HepG2 (cell line): ENCODE results near the gene CERS1. TPM values are rescaled to one million over a fixed set of nuclear protein-coding genes. Genes with fewer than 3 reads are reported as not detected.

Experiments used
- ETS1 ChIP-seq: sonication (generic); formaldehyde crosslinking; IDR thresholded peaks from 2 replicates; pipeline ENCODE4 v1.4.0; 2020; ENCODE audit warnings: missing genetic modification reagents
- KDM1A ChIP-seq: IDR thresholded peaks from 2 replicates; pipeline ENCODE4 v1.6.1; 2016; ENCODE audit warnings: missing compliant biosample characterization
- KDM5A ChIP-seq: fragments of 200-600 bp; sonication (generic); IDR thresholded peaks from 2 replicates; pipeline ENCODE4 v1.7.0; 2018; ENCODE audit warnings: antibody characterized with exemption, mild to moderate bottlenecking, low read length, borderline replicate concordance
- MED1 ChIP-seq: sonication (generic); formaldehyde crosslinking; IDR thresholded peaks from 2 replicates; pipeline ENCODE4 v1.4.0; 2020; ENCODE audit warnings: missing genetic modification reagents
- SETDB1 ChIP-seq: sonication (generic); formaldehyde crosslinking; IDR thresholded peaks from 2 replicates; pipeline ENCODE4 v1.5.1; 2020; ENCODE audit warnings: missing genetic modification reagents, mild to moderate bottlenecking, borderline replicate concordance
- SIN3A ChIP-seq: IDR thresholded peaks from 2 replicates; pipeline ENCODE4 v1.6.1; 2011; ENCODE audit warnings: low read depth, mild to moderate bottlenecking, control low read depth, low read length, borderline replicate concordance
- SKI ChIP-seq: fragments of 450-650 bp; IDR thresholded peaks from one replicate; pipeline ENCODE4 v1.6.1; 2018; ENCODE audit warnings: mild to moderate bottlenecking; ENCODE audit not compliant: partially characterized antibody
- SOX13 ChIP-seq, 3 experiments: fragments of 450-650 bp in 1 of 3; sonication (generic) in 1 of 3; formaldehyde crosslinking in 1 of 3; IDR thresholded peaks in 2 of 3; conservative IDR thresholded peaks in 1 of 3; 2 replicates each; pipeline versions ENCODE4 v1.5.0 to v1.6.1; 2016 to 2020; ENCODE audit warnings: antibody characterized with exemption in 1 of 3, mild to moderate bottlenecking in 1 of 3, missing compliant biosample characterization in 1 of 3, missing genetic modification reagents in 1 of 3, moderate library complexity in 1 of 3
- ZFP36 ChIP-seq: fragments of 150-350 bp; IDR thresholded peaks from 2 replicates; pipeline ENCODE4 v1.6.1; 2018; ENCODE audit warnings: borderline replicate concordance, low read length, low read depth; ENCODE audit not compliant: partially characterized antibody
- polyA plus RNA-seq, 8 experiments: library from polyadenylated mRNA; depleted of rRNA in 3 of 8; stranded (reverse) in 7 of 8; unstranded in 1 of 8; fragments of >200 nt; fragmentation: Illumina TruSeq in 4 of 8; extraction: Trizol in 4 of 8; gene quantifications; 2 replicates each; pipeline versions ENCODE4 v1.2.1 to v1.2.3, GENCODE V29; 2011 to 2016; ENCODE audit warnings: low read depth in 4 of 8, missing spikeins in 1 of 8, mixed read lengths in 1 of 8; ENCODE audit not compliant: insufficient read depth in 1 of 8
- total RNA-seq, 5 experiments: library from RNA; depleted of rRNA; stranded (reverse); fragments of >200 nt; fragmentation: Illumina TruSeq; extraction: Trizol; gene quantifications; 2 replicates each; pipeline ENCODE4 v1.2.3, GENCODE V29; 2016; ENCODE audit warnings: low read depth in 1 of 5
- TF ChIP-seq, protein P1 (sequence below), 2 experiments: fragments of 450-650 bp in 1 of 2; sonication (generic) in 1 of 2; formaldehyde crosslinking in 1 of 2; IDR thresholded peaks; 2 replicates each; pipeline versions ENCODE4 v1.6.1 to v1.8.0; 2016 to 2022; ENCODE audit warnings: antibody characterized with exemption in 1 of 2, mild to moderate bottlenecking in 1 of 2, missing genetic modification reagents in 1 of 2

CERS1 gene
- total and polyA plus RNA-seq, 2 of the 13 experiments (the other 11 are each of a cell fraction or from before 2014, with no cell fraction given), result 4.6 to 9.8 TPM

DNA sequence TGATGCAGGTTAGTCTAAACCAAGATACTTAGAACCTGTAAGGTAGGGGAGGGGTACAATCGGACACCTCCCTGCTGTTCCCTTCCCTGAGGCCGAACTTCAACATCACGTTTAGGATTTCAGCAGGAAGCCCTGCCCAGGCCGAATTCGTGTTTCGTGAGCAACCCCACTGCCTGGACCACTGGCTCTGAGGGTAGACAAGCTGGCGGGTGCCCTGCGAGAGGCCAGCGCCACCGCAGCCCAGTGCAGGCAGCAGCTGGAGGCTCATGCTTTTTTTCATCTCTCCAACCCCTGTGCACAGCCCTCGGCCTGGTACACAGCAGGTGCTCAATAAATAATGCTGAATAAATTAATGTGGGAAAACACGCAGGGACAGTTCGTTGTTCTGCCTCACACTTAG is 37.3 kb upstream of the CERS1 start (continued):
- TF ChIP-seq, protein P1, sequence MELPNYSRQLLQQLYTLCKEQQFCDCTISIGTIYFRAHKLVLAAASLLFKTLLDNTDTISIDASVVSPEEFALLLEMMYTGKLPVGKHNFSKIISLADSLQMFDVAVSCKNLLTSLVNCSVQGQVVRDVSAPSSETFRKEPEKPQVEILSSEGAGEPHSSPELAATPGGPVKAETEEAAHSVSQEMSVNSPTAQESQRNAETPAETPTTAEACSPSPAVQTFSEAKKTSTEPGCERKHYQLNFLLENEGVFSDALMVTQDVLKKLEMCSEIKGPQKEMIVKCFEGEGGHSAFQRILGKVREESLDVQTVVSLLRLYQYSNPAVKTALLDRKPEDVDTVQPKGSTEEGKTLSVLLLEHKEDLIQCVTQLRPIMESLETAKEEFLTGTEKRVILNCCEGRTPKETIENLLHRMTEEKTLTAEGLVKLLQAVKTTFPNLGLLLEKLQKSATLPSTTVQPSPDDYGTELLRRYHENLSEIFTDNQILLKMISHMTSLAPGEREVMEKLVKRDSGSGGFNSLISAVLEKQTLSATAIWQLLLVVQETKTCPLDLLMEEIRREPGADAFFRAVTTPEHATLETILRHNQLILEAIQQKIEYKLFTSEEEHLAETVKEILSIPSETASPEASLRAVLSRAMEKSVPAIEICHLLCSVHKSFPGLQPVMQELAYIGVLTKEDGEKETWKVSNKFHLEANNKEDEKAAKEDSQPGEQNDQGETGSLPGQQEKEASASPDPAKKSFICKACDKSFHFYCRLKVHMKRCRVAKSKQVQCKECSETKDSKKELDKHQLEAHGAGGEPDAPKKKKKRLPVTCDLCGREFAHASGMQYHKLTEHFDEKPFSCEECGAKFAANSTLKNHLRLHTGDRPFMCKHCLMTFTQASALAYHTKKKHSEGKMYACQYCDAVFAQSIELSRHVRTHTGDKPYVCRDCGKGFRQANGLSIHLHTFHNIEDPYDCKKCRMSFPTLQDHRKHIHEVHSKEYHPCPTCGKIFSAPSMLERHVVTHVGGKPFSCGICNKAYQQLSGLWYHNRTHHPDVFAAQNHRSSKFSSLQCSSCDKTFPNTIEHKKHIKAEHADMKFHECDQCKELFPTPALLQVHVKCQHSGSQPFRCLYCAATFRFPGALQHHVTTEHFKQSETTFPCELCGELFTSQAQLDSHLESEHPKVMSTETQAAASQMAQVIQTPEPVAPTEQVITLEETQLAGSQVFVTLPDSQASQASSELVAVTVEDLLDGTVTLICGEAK (IDR thresholded peaks at IDR 0.05), result no peak
- TF ChIP-seq, protein P1 (CRISPR knock-in tag; IDR thresholded peaks at IDR 0.05), result no peak
- TF ChIP-seq SETDB1, result no peak
- TF ChIP-seq MED1 (CRISPR knock-in tag), result no peak
- TF ChIP-seq SKI, result no peak
- no peak for TF ChIP-seq SIN3A
- no peak for TF ChIP-seq ETS1 (CRISPR knock-in tag)
- no peak for TF ChIP-seq ZFP36
- TF ChIP-seq KDM1A, result no peak
- TF ChIP-seq KDM5A, result no peak
- TF ChIP-seq SOX13 (IDR thresholded peaks at IDR 0.05), result no peak
- TF ChIP-seq SOX13 (CRISPR knock-in tag; conservative IDR thresholded peaks at IDR 0.05 in 1 of 2, IDR thresholded peaks at IDR 0.05 in 1 of 2), result no peak
